Peyer's patch (tissue), 4 donors: Measurements from ENCODE around the gene LAPTM5.

Experiments
- POLR2A ChIP-seq, 2 donors: fragments of 450-650 bp; IDR thresholded peaks; one replicate each; pipeline ENCODE4 v1.5.1; 2017; ENCODE audit warnings: antibody characterized with exemption in 2 of 2, mild to moderate bottlenecking in 2 of 2, moderate library complexity in 2 of 2
- TF ChIP-seq, protein P1 (sequence below), 6 experiments: fragments of 450-650 bp in 4 of 6; fragments of 200-600 bp in 2 of 6; sonication (generic) in 1 of 6; IDR thresholded peaks; one replicate each; pipeline ENCODE4 v1.5.1; 2017 to 2019; ENCODE audit warnings: antibody characterized with exemption in 6 of 6, mild to moderate bottlenecking in 3 of 6, moderate library complexity in 1 of 6

DNA sequence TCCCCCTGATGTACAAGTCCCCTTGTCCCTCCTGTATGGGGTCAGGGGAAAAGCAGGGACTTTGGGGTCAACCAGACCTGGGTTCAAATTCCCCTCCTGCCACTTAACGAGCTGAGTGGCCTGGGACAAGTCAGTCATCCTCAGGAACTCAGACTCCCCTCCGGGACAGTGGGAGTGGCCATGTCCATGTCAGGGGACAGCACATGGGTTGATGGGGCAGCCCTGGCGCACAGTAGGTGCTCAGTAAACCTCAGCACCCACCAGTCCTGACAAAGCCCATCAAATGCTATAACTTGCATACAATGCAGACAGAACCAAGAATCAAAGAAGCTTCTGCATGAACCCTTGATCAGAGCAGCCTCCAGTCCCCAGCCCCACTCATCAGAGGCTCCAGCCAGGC, 64.2 kb downstream of the LAPTM5 start:
- TF ChIP-seq POLR2A (IDR thresholded peaks at IDR 0.05): no peak
- TF ChIP-seq, protein P1, sequence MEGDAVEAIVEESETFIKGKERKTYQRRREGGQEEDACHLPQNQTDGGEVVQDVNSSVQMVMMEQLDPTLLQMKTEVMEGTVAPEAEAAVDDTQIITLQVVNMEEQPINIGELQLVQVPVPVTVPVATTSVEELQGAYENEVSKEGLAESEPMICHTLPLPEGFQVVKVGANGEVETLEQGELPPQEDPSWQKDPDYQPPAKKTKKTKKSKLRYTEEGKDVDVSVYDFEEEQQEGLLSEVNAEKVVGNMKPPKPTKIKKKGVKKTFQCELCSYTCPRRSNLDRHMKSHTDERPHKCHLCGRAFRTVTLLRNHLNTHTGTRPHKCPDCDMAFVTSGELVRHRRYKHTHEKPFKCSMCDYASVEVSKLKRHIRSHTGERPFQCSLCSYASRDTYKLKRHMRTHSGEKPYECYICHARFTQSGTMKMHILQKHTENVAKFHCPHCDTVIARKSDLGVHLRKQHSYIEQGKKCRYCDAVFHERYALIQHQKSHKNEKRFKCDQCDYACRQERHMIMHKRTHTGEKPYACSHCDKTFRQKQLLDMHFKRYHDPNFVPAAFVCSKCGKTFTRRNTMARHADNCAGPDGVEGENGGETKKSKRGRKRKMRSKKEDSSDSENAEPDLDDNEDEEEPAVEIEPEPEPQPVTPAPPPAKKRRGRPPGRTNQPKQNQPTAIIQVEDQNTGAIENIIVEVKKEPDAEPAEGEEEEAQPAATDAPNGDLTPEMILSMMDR (IDR thresholded peaks at IDR 0.05): no peak
